CD4-positive, alpha-beta memory T cell (primary cell): ENCODE results near the gene MYL9. TPM values are rescaled to one million over a fixed set of nuclear protein-coding genes. Genes with fewer than 3 reads are reported as not detected.

Experiments used
- CTCF ChIA-PET: fragments of 350-600 bp; sonication (Branson Sonifier 250); formaldehyde crosslinking; loops from one replicate; lab custom pipeline; 2021; ENCODE audit warnings: inconsistent platforms; ENCODE audit not compliant: partially characterized antibody; lab: Charles Lee
- POLR2A ChIA-PET: fragments of 350-600 bp; sonication (Branson Sonifier 250); formaldehyde crosslinking; loops from one replicate; lab custom pipeline; 2021; ENCODE audit not compliant: partially characterized antibody; lab: Charles Lee
- DNase-seq, 5 donors: peaks; one replicate each; pipeline versions ENCODE4 v3.0.0 to v3.0.0-alpha.2; 2020 to 2022; ENCODE audit warnings: mixed read lengths in 1 of 5
- H3K27ac ChIP-seq: one replicate; pipeline ENCODE4 v1.7.0; 2013; ENCODE audit warnings: low read depth, low read length
- H3K27me3 ChIP-seq: 2 replicates; pipeline ENCODE4 v1.7.0; 2013; ENCODE audit warnings: mild to moderate bottlenecking, low read length, moderate library complexity; ENCODE audit not compliant: insufficient read depth
- H3K36me3 ChIP-seq: 2 replicates; pipeline ENCODE4 v1.7.0; 2013; ENCODE audit warnings: mild to moderate bottlenecking, low read length, moderate library complexity; ENCODE audit not compliant: insufficient read depth
- H3K4me1 ChIP-seq: 2 replicates; pipeline ENCODE4 v1.7.0; 2013; ENCODE audit warnings: mild to moderate bottlenecking, low read length, moderate library complexity; ENCODE audit not compliant: insufficient read depth
- H3K4me3 ChIP-seq, 2 donors: one replicate each; pipeline ENCODE4 v1.7.0; 2013; ENCODE audit warnings: low read length in 2 of 2, mild to moderate bottlenecking in 1 of 2
- H3K9me3 ChIP-seq, 2 donors: one replicate each; pipeline ENCODE4 v1.7.0; 2013; ENCODE audit warnings: low read length in 2 of 2, control low read depth in 1 of 2; ENCODE audit not compliant: control insufficient read depth in 1 of 2
- H3K27ac Mint-ChIP-seq, 7 donors: one replicate each; pipeline ENCODE4 v1.8.0; 2020 to 2021; ENCODE audit warnings: mixed read lengths in 7 of 7, mild to moderate bottlenecking in 6 of 7, inconsistent platforms in 3 of 7, moderate library complexity in 3 of 7
- H3K27me3 Mint-ChIP-seq, 2 donors: one replicate each; pipeline ENCODE4 v1.8.0; 2020 to 2021; ENCODE audit warnings: mixed read lengths in 2 of 2
- H3K36me3 Mint-ChIP-seq, 2 donors: one replicate each; pipeline ENCODE4 v1.8.0; 2020 to 2021; ENCODE audit warnings: mixed read lengths in 2 of 2, inconsistent platforms in 1 of 2, mild to moderate bottlenecking in 1 of 2
- H3K4me1 Mint-ChIP-seq, 4 donors: one replicate each; pipeline ENCODE4 v1.8.0; 2020 to 2021; ENCODE audit warnings: mixed read lengths in 4 of 4, mild to moderate bottlenecking in 1 of 4
- H3K4me3 Mint-ChIP-seq, 8 donors: one replicate each; pipeline ENCODE4 v1.8.0; 2020 to 2021; ENCODE audit warnings: mixed read lengths in 8 of 8, mild to moderate bottlenecking in 7 of 8, moderate library complexity in 6 of 8, inconsistent platforms in 3 of 8
- H3K9me3 Mint-ChIP-seq, 8 donors: one replicate each; pipeline ENCODE4 v1.8.0; 2020 to 2021; ENCODE audit warnings: mixed read lengths in 8 of 8, mild to moderate bottlenecking in 5 of 8, inconsistent platforms in 3 of 8, moderate library complexity in 1 of 8
- intact Hi-C: fragments of 100-400 bp; cut with micrococcal nuclease; formaldehyde crosslinking; loops from one replicate; pipeline ENCODE4 v1.15.1; 2023
- polyA plus RNA-seq, 2 donors: library from polyadenylated mRNA; unstranded; fragments of 300-500 nt; fragmentation: Illumina TruSeq; gene quantifications; one replicate each; pipeline ENCODE4 v1.2.3, GENCODE V29; 2021
- total RNA-seq, 2 experiments: library from RNA; stranded (reverse); gene quantifications; one replicate each; pipeline ENCODE4 v1.2.3, GENCODE V29; 2021

Gene MYL9
- total and polyA plus RNA-seq, 4 experiments from 2014 or later, result not detected

GRCh38 chr20:36547186-36548005 lies 6.1 kb downstream of the MYL9 start:
- Mint-ChIP-seq H3K36me3 (no peaks in the 10 kb centered on the region), H3K4me1 (peaks cover 0 to 1% (median 0%) of the 10 kb centered on the region in 4 donors), H3K4me3 (no peak overlapping the region), H3K9me3 (no peaks in the 10 kb centered on the region), H3K27me3 (no peaks in the 10 kb centered on the region), H3K27ac (peak overlapping the region in 1 of 7 donors; percentile 85)
- no peak overlapping the region for H3K27ac ChIP-seq
- POLR2A ChIA-PET, result no interaction called here
- H3K4me3 ChIP-seq, result no peak overlapping the region
- no peaks in the 10 kb centered on the region for H3K36me3 ChIP-seq
- CTCF ChIA-PET, result interaction anchor here (0.5 kb wide), 1 partner anchor 91 kb away, joined by 3 read pairs; no protein-coding TSS in a partner anchor
- H3K4me1 ChIP-seq, result no peaks in the 10 kb centered on the region
- intact Hi-C loops, result no loop called here
- H3K27me3 ChIP-seq, result no peaks in the 10 kb centered on the region
- H3K9me3 ChIP-seq, result no peaks in the 10 kb centered on the region
- DNase-seq, result no peak

- CTCF ChIA-PET, result no interaction called here
- no peaks in the 10 kb centered on the region for H3K4me1 ChIP-seq
Measured at GRCh38 chr20:36548006-36548315, 6.6 kb downstream of the MYL9 start.

GRCh38 chr20:36548704-36549627 lies 7.6 kb downstream of the MYL9 start:
- H3K36me3 Mint-ChIP-seq, result no peaks in the 10 kb centered on the region
- POLR2A ChIA-PET, result no interaction called here
- CTCF ChIA-PET, result interaction anchor here (1.6 kb wide), 1 partner anchor 46 kb away, joined by 5 read pairs; no protein-coding TSS in a partner anchor
- peak overlapping the region in 1 of 7 donors; percentile 85 for H3K27ac Mint-ChIP-seq
- no peak overlapping the region for H3K4me3 ChIP-seq
- H3K27ac ChIP-seq, result no peak overlapping the region
- no peaks in the 10 kb centered on the region for H3K27me3 Mint-ChIP-seq
- intact Hi-C loops, result no loop called here
- no peaks in the 10 kb centered on the region for H3K27me3 ChIP-seq
- no peaks in the 10 kb centered on the region for H3K9me3 ChIP-seq
- H3K4me1 ChIP-seq, result no peaks in the 10 kb centered on the region
- DNase-seq, result no peak
- H3K4me3 Mint-ChIP-seq, result no peak overlapping the region
- no peaks in the 10 kb centered on the region for H3K36me3 ChIP-seq
- peaks cover 0 to 1% (median 0%) of the 10 kb centered on the region in 4 donors for H3K4me1 Mint-ChIP-seq
- H3K9me3 Mint-ChIP-seq, result no peaks in the 10 kb centered on the region

More at GRCh38 chr20:36548006-36548315, 6.6 kb downstream of the MYL9 start:
- DNase-seq, result no peak
- POLR2A ChIA-PET, result no interaction called here
- Histone ChIP-seq H3K27me3 (no peaks in the 10 kb centered on the region), H3K9me3 (no peaks in the 10 kb centered on the region), H3K36me3 (no peaks in the 10 kb centered on the region), H3K4me3 (no peak overlapping the region), H3K27ac (no peak overlapping the region)
- Mint-ChIP-seq H3K27me3 (no peaks in the 10 kb centered on the region), H3K4me3 (no peak overlapping the region), H3K27ac (peak overlapping the region in 1 of 7 donors; percentile 85), H3K36me3 (no peaks in the 10 kb centered on the region), H3K9me3 (no peaks in the 10 kb centered on the region), H3K4me1 (peaks cover 0 to 1% (median 0%) of the 10 kb centered on the region in 4 donors)
- intact Hi-C loops, result no loop called here

GRCh38 chr20:36549628-36549941 lies 8.3 kb downstream of the MYL9 start:
- Mint-ChIP-seq H3K4me1 (peaks cover 0 to 1% (median 0%) of the 10 kb centered on the region in 4 donors), H3K4me3 (no peak overlapping the region), H3K27ac (no peak overlapping the region), H3K9me3 (no peaks in the 10 kb centered on the region), H3K27me3 (no peaks in the 10 kb centered on the region), H3K36me3 (no peaks in the 10 kb centered on the region)
- CTCF ChIA-PET, result interaction anchor here (1.6 kb wide), 1 partner anchor 45 kb away, joined by 5 read pairs; no protein-coding TSS in a partner anchor
- no peaks in the 10 kb centered on the region for H3K36me3 ChIP-seq
- DNase-seq, result no peak
- POLR2A ChIA-PET, result no interaction called here
- H3K27ac ChIP-seq, result no peak overlapping the region
- no peak overlapping the region for H3K4me3 ChIP-seq
- H3K4me1 ChIP-seq, result no peaks in the 10 kb centered on the region
- intact Hi-C loops, result no loop called here
- no peaks in the 10 kb centered on the region for H3K27me3 ChIP-seq
- H3K9me3 ChIP-seq, result no peaks in the 10 kb centered on the region

GRCh38 chr20:36549942-36550789 lies 8.8 kb downstream of the MYL9 start:
- Mint-ChIP-seq H3K27ac (no peak overlapping the region), H3K4me3 (no peak overlapping the region), H3K9me3 (no peaks in the 10 kb centered on the region), H3K36me3 (no peaks in the 10 kb centered on the region), H3K4me1 (peaks cover 0 to 1% (median 0%) of the 10 kb centered on the region in 4 donors), H3K27me3 (no peaks in the 10 kb centered on the region)
- CTCF ChIA-PET, result interaction anchor here (1.6 kb wide), 1 partner anchor 44 kb away, joined by 5 read pairs; no protein-coding TSS in a partner anchor
- Histone ChIP-seq H3K36me3 (no peaks in the 10 kb centered on the region), H3K4me3 (no peak overlapping the region), H3K4me1 (no peaks in the 10 kb centered on the region), H3K27ac (no peak overlapping the region), H3K9me3 (no peaks in the 10 kb centered on the region), H3K27me3 (no peaks in the 10 kb centered on the region)
- intact Hi-C loops, result no loop called here
- DNase-seq, result no peak
- POLR2A ChIA-PET, result no interaction called here

- Histone ChIP-seq H3K4me1 (no peaks in the 10 kb centered on the region), H3K9me3 (no peaks in the 10 kb centered on the region), H3K4me3 (no peak overlapping the region), H3K27ac (no peak overlapping the region), H3K36me3 (no peaks in the 10 kb centered on the region), H3K27me3 (no peaks in the 10 kb centered on the region)
- Mint-ChIP-seq H3K36me3 (no peaks in the 10 kb centered on the region), H3K27me3 (no peaks in the 10 kb centered on the region), H3K4me1 (peaks cover 0 to 7% (median under 1%) of the 10 kb centered on the region in 4 donors), H3K4me3 (no peak overlapping the region), H3K27ac (no peak overlapping the region), H3K9me3 (no peaks in the 10 kb centered on the region)
- intact Hi-C loops, result no loop called here
- POLR2A ChIA-PET, result no interaction called here
- no peak for DNase-seq
- CTCF ChIA-PET, result interaction anchor here (0.8 kb wide), 1 partner anchor 44 kb away, joined by 3 read pairs; no protein-coding TSS in a partner anchor
Measured at GRCh38 chr20:36550790-36551299, 9.5 kb downstream of the MYL9 start.
